Measurements from ENCODE around the gene ACTG2.

Gene ACTG2

GRCh38 chr2:73925033-73925704 lies 32.4 kb downstream of the ACTG2 start:
- no peak for DNase-seq (ENCODE audit: low spot score)
- no peak for TF ChIP-seq CTCF (conservative IDR thresholded peaks at IDR 0.05; ENCODE audit: low read depth)
- H3K27ac ChIP-seq: peak overlapping the region; percentile 68; the same call in 1 of the 2 replicates
- CTCF ChIA-PET: no interaction called here
- POLR2A ChIA-PET (ENCODE audit: low non-redundant PET): no interaction called here

- peak overlapping the region; percentile 68 for H3K27ac ChIP-seq
- peak; percentile 79 for DNase-seq (ENCODE audit: low spot score)
- POLR2A ChIA-PET (ENCODE audit: low non-redundant PET): no interaction called here
- TF ChIP-seq CTCF (conservative IDR thresholded peaks at IDR 0.05; ENCODE audit: low read depth): no peak
- CTCF ChIA-PET: no interaction called here
These were observed 33.2 kb downstream of the ACTG2 start for GRCh38 chr2:73925853-73926492.

DNA sequence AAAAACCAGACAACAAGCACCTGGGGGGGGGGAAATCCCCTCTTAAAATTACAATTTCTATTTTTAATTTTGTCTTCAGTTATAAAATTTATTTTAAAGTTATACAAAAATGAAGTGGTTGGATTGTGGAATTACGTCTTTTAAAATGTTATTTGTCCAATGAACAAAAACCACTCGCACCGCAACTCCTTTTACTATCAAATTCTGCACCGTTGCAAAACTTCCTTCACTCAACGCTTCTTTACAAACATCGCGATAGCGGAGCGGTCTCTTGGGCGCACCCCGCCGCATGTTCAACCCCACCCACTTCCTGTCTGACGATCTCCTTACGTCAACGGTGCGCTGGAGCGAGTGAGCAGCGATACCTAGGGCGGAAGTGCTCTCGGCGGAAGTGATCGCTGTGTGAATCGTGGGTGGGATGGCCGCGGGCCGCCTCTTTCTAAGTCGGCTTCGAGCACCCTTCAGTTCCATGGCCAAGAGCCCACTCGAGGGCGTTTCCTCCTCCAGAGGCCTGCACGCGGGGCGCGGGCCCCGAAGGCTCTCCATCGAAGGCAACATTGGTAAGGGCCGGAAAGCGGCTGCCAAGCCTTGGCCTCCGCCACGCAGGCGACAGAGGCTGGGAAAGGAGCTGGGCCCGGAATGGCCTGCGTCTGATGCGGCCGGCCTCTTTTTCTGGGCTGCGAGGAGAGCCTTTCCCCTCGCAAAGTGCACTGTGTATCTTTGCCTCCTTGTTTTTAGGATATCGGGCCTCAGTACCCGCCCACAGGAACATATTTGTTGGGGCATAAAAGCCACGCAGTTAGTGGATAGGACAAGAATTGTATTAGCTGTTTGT lies 33.9 kb downstream of the ACTG2 start, which contains the start of gene DGUOK:
TSS of gene DGUOK (plus strand) at position 388 of the 835 bp plus-strand sequence. CDS start at position 419, 31 bp downstream.
- peak within 1 kb of the TSS; percentile 87 for H3K27ac ChIP-seq
- no peak for TF ChIP-seq CTCF (conservative IDR thresholded peaks at IDR 0.05; ENCODE audit: low read depth)
- ChIA-PET CTCF (interaction anchor here (0.6 kb wide), 2 partner anchors 452 to 658 kb away, joined by 4 read pairs; no protein-coding TSS in a partner anchor), POLR2A (ENCODE audit: low non-redundant PET) (no interaction called here)
- DNase-seq (ENCODE audit: low spot score): peak; percentile 94

DNA sequence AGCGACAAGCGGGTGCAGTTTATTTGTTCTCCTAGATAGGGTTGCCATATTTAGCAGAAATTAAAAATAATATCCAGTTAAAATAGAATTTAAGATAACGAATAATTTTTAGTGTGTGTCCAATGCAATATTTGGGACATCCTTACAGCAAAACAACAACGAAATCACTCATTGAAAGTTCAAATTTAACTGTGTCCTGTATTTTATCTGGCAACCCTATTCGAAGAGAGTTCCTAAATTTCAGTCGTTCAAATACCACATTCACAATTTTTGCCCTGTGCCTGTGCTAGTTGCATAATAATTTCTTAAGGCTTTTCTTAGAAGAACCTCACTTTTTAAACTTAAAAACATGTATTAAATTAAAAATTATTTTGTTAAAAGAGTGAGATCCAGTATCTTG lies 34.5 kb downstream of the ACTG2 start:
- POLR2A ChIA-PET (ENCODE audit: low non-redundant PET): no interaction called here
- CTCF ChIA-PET: interaction anchor here (0.6 kb wide), 2 partner anchors 451 to 659 kb away, joined by 4 read pairs; no protein-coding TSS in a partner anchor
- no peak for DNase-seq (ENCODE audit: low spot score)
- TF ChIP-seq CTCF (conservative IDR thresholded peaks at IDR 0.05; ENCODE audit: low read depth): no peak
- peak overlapping the region; percentile 87 for H3K27ac ChIP-seq

- POLR2A ChIA-PET (ENCODE audit: low non-redundant PET): no interaction called here
- no peak for TF ChIP-seq CTCF (conservative IDR thresholded peaks at IDR 0.05; ENCODE audit: low read depth)
- H3K27ac ChIP-seq: no peak overlapping the region
- CTCF ChIA-PET: no interaction called here
- DNase-seq (ENCODE audit: low spot score): no peak
These were observed 36.1 kb downstream of the ACTG2 start for GRCh38 chr2:73928963-73929347.

- ChIA-PET CTCF (interaction anchor here (0.7 kb wide), 1 partner anchor 151 kb away, joined by 8 read pairs; the partner anchor contains the start of gene DUSP11), POLR2A (ENCODE audit: low non-redundant PET) (no interaction called here)
- DNase-seq (ENCODE audit: low spot score): no peak
- TF ChIP-seq CTCF (conservative IDR thresholded peaks at IDR 0.05; ENCODE audit: low read depth): no peak
- H3K27ac ChIP-seq: no peak overlapping the region
These were observed 37.6 kb downstream of the ACTG2 start for GRCh38 chr2:73930386-73930785.

All from RWPE1 (cell line).